NOMO-1 (cell line): ENCODE measurements around the gene TMEM50A.
"Not testable (repeated sequence)": the region's sequence is repeated elsewhere in the genome, so short reads cannot be mapped to it uniquely, and the experiment has no call there.

Source experiments
- DNase-seq, 2 experiments: peaks; one replicate each; lab custom pipeline; 2025; ENCODE audit not compliant: unreplicated experiment in 2 of 2; lab: John Stamatoyannopoulos, UW

The TMEM50A gene

DNA sequence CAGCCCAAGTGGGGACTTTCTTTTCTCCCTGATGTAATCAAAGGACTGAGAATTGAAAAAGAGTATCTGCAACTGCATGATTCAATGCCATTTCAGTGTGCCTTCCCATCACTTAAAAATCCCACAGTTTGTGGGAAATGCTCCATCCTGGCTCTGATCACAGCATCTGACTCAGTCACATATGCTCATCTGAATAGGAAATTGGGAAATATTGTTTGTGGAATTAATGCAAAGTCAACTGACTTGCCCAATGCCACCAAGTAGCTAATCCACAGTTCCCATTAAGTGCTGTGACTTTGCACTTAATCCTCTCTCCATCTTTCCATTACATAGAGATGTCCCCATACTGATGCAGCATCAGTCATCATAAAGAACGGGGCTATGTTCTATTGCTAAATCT, 45.0 kb downstream of the TMEM50A start:
- DNase-seq: not testable (repeated sequence)

DNA sequence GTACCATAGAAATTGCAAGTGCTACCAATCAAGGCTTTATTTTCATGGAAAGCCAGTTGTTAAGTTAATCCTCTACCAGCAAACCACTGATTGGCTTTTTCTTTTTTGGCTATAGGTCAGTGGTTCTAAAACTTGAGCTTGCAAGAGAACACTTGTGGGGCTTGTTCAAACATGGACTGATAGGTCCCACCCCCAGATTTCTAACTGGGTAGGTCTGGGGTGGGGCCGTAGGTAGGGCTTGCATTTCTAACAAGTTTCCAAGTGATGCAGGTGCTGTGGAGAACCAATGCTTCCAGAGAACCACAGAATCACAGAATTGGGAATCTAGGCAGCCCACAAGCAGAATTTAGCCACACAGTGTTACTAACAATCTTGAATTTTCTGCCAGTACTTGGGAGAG, 45.7 kb downstream of the TMEM50A start:
- not testable (repeated sequence) for DNase-seq

DNA sequence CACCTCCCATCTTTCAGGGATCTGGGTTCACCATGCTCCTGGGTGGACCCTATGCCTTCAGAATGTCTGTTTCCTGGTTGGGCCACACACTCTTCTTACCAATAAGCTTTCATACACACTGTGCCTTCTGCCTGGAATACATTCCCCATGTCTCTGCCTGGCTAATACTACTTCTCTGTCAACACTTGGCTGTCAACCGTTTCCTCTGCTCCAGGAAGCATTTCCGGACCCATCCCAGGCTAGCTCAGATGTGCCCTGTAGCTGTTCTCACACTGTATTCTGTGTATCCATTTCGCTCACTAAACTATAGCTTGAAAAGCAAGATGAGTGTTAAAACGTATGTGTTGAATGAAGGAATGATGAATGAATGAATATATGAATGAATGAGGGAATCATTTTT, 49.0 kb downstream of the TMEM50A start:
- not testable (repeated sequence) for DNase-seq

DNA sequence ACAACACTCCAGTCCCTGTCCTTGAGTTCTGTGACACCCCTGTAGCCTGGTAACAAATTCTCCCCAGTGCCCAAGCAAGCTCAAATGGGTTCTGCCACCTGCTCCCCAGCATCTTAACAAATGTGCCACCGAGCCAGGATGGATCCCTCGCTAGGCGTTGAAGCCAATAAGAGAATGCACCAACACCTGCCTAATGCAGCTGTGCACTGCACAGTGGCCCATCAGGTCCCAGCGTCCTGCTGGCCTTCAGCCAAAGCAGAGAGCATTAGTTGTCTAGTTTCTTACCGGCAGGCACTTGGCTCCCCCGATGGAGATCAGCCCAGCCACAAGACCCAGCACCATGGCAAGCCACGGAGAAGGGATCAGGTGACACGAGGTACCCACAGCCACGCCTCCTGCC, 50.6 kb downstream of the TMEM50A start:
- not testable (repeated sequence) for DNase-seq

DNA sequence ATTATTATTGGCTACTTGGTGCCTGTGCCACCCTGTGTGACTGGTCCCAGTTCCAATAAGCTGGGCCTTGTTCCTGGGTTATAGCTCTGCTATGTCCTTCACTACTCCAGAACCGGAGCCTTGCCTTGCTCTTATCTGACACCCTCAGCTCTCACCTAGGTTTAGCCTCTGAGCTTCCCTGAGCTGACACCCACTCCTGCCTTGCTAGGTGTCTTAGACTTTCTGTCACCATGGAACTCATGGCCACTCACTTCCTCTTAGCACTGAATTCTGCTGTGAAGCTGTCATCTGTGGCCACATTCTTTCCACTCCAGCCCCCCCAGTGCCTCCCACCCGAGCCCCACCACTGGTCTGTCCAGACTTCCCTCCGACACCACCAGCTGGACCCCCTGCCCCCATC, 51.6 kb downstream of the TMEM50A start:
- not testable (repeated sequence) for DNase-seq

DNA sequence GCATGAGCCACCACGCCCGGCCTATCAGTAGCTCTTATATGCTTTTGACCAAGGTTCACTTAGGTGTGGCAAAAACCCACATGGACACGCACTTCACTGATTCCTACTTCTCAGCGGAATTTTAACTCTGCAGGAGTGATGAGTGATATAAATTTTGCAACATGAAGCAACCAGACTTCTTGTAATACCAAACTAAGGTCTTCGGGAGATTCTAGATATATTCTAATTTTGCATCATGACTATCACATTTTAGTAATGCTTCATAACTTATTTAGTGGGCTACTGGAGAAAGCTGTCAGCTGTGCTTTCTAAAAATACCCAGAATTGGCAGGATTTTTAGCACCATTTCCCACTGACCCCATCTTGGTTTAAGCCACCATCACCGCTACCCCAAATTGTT, 54.7 kb downstream of the TMEM50A start:
- DNase-seq: no peak

DNA sequence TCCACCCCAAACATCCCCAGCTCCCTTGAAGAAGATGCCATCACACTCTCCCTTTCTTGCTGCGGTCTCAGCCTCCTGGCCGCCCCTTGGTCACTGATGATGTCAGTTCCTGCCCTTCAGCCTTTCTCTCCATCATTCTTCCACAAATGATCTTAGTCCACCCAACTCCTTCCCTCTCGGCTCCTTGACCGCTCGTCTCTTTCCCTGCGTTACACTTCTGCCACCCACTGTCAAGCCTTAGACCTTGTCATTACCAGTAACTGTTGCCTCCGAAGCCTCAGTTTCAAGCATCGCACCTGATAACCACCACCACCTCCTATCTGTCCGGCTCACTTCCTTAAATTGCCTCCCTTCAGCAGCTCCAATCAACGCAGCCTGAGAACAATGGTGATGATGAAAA, 59.4 kb downstream of the TMEM50A start:
- DNase-seq: not testable (repeated sequence)

DNA sequence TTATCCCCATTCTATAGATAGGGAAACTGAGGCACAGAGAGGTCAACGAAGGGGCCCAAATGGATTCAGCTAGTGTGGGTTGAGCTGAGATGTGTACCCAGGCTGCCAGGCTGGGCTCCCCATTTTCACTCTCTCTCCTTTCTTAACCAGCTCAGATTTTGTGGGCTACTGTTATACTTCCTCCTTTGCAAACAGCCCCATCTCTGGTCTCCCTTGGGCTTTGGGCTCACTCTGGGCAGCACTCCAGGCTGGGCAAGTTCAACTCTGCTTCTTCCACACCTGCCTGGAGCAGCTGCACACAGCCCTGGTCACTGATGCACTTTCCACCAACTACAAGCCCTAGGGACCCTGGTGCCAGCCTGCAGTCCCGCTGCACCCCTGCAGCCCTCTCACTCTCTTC, 59.9 kb downstream of the TMEM50A start:
- DNase-seq: not testable (repeated sequence)

DNA sequence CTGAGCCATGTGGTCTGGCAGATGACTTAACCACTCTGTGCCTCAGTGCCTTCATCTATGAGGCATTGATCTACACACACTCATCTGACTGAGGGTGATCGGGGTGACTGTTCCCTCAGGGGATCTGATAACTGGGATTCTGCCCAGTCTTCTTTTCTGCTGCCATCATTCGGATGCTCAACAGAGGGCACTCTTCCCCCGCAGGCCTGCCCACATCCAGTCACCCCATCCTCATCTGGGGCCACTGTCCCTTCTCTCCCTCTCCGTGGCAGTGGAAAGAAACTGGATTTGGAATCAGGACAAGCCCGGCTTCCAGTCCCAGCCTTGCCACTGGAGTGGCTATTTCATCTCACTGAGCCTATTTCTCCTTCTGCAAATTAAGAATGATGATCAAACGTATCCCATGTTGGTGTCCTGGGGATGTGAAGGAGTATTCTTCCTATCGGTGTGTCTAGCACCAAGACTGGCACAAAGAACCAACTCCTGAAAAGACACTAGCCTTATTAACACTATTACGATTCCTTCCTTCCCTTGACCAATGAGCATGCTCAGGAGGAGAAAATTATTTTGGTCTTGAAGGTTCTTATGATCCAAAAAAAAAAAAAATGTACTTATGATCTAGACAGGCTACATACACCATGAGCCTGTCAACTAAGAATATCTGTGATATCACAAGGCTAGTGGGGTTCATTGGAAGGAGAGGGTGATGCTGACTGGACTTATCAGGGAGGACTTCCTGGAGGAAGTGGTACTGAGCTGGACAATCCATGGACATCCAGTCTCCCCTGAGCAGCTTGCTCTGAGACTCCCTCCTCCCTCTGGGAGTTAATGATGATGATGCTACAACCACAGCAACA, 65.0 kb downstream of the TMEM50A start:
- not testable (repeated sequence) for DNase-seq

DNA sequence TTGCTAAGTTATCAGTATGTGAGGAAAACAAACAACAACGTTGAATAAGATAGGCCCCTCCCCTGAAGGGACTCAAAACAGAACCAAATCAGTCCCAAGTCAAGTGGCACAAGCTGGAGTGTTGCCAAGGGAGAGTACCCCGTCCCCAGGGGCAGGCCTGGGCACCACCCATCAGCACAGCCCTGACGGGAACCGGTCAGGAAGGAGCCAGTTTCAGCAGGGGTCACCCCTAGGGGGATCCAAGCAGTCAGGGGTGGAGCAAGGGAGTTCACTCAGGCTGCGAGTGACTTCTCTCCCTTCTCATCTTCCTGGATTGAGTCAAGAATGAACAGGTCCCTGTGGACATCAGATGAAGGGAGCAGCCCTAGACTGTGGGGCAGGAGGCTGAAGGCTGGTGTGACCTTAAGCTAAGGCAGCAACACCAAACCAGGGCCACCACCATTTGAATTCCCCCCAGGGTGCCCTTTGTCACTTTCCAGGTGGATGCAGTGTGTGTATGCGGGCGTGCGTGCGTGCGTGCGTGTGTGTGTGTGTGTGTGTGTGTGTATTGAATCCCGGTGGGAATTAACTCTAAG, 67.7 kb downstream of the TMEM50A start:
- not testable (repeated sequence) for DNase-seq

DNA sequence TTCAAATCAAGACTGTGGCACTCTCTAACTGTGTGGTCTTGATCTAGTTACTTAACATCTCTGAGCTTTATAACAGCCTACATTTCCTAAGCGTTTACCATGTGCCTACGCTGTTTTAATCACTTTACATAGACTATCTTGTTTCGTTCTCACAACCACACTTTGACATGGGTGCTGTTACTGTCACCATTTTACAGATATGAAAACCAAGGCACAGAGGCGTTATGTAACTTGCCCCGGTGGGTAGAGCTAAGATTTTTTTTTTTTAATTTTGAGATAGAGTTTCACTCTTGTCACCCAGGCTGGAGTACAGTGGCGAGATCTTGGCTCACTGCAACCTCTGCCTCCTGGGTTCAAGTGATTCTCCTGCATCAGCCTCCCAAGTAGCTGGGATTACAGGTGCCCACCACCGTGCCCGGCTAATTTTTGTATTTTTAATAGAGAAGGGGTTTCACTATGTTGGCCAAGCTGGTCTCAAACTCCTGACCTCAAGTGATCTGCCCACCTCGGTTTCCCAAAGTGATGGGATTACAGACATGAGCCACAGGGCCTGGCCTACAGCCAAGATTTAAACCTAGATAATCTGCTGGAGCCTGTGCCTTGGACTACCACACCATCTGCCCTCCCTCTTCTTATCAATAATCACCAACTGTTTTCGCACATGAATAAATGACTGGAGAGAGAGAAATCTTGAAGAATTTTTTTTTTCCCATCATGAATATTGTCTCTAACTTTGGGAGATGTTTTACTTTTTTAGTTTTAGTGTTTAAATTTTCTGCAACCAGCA, 71.7 kb downstream of the TMEM50A start:
- not testable (repeated sequence) for DNase-seq
